NCI-H1930 (cell line): Measurements from ENCODE around the gene LSMEM2.
"Not testable (repeated sequence)": the region's sequence is repeated elsewhere in the genome, so short reads cannot be mapped to it uniquely, and the experiment has no call there.

ENCODE experiments used
- DNase-seq, 2 experiments: peaks; one replicate each; lab custom pipeline; 2025; lab: John Stamatoyannopoulos, UW

LSMEM2 gene

GRCh38 chr3:50278880-50279224 lies at the start of gene LSMEM2:
Gene LSMEM2 (plus strand): TSS chr3:50279087. CDS start chr3:50279114, 27 bp downstream.
- DNase-seq, result no peak

- DNase-seq, result no peak
These were observed 49.4 kb upstream of the LSMEM2 start for GRCh38 chr3:50229490-50229889.

GRCh38 chr3:50230104-50230793 lies 48.6 kb upstream of the LSMEM2 start:
- DNase-seq, result no peak

GRCh38 chr3:50230794-50231125 lies 48.1 kb upstream of the LSMEM2 start:
- DNase-seq, result no peak

GRCh38 chr3:50231581-50231980 lies 47.3 kb upstream of the LSMEM2 start:
- DNase-seq, result no peak

- no peak for DNase-seq
These were observed 46.6 kb upstream of the LSMEM2 start for GRCh38 chr3:50232303-50232702.

- DNase-seq, result no peak
These were observed 45.7 kb upstream of the LSMEM2 start for GRCh38 chr3:50233176-50233575.

- DNase-seq, result peak; percentile 88 to 91
These were observed 43.0 kb upstream of the LSMEM2 start, which contains the start of gene GNAI2 for GRCh38 chr3:50235716-50236483. Gene GNAI2 (plus strand): TSS chr3:50236204. CDS start chr3:50236336, 132 bp downstream.

GRCh38 chr3:50236484-50237132 lies 42.3 kb upstream of the LSMEM2 start:
- DNase-seq, result no peak

- DNase-seq, result no peak
These were observed 41.7 kb upstream of the LSMEM2 start for GRCh38 chr3:50237133-50237651.

- DNase-seq, result no peak
These were observed 40.9 kb upstream of the LSMEM2 start for GRCh38 chr3:50237754-50238548.

- no peak for DNase-seq
These were observed 40.3 kb upstream of the LSMEM2 start for GRCh38 chr3:50238549-50239026.

GRCh38 chr3:50239649-50240048 lies 39.2 kb upstream of the LSMEM2 start:
- no peak for DNase-seq

- DNase-seq, result no peak
These were observed 37.7 kb upstream of the LSMEM2 start for GRCh38 chr3:50241163-50241562.

GRCh38 chr3:50241713-50242380 lies 37.0 kb upstream of the LSMEM2 start:
- DNase-seq, result no peak

- no peak for DNase-seq
These were observed 36.5 kb upstream of the LSMEM2 start for GRCh38 chr3:50242381-50242770.

- DNase-seq, result no peak
These were observed 35.9 kb upstream of the LSMEM2 start for GRCh38 chr3:50242851-50243542.

- no peak for DNase-seq
These were observed 35.4 kb upstream of the LSMEM2 start for GRCh38 chr3:50243543-50243895.

GRCh38 chr3:50244813-50245212 lies 34.1 kb upstream of the LSMEM2 start:
- not testable (repeated sequence) for DNase-seq

- no peak for DNase-seq
These were observed 33.6 kb upstream of the LSMEM2 start for GRCh38 chr3:50245251-50245745.
